HG02678 (cell line): Measurements from ENCODE around the gene NFKB1.
"Not testable (repeated sequence)": the region's sequence is repeated elsewhere in the genome, so short reads cannot be mapped to it uniquely, and the experiment has no call there.

Source experiments
- ATAC-seq: cut with Tn5 transposase; IDR thresholded peaks from one replicate; pipeline ENCODE4 v1.9.1; 2021; ENCODE audit warnings: mild to moderate bottlenecking, moderate library complexity; ENCODE audit not compliant: unreplicated experiment

Gene NFKB1

DNA sequence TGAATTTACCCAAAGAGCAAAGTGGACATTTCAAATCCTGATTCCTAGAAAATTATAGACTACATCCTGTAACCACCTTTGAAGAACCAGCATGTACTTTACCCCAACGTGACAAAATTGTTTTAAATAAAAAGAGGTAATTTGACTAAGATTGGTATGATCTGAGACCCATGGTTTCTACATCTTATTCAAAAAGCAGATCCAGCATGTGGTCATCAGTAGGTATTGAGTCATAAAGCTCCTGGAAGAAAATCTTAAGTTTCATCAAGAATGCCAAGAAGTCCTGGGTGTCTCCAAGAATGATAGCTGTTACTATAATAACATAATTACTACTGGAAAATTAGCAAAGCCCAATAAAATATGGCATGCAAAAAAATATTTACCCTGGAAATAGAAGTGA lies 61.8 kb downstream of the NFKB1 start:
- no peak for ATAC-seq

DNA sequence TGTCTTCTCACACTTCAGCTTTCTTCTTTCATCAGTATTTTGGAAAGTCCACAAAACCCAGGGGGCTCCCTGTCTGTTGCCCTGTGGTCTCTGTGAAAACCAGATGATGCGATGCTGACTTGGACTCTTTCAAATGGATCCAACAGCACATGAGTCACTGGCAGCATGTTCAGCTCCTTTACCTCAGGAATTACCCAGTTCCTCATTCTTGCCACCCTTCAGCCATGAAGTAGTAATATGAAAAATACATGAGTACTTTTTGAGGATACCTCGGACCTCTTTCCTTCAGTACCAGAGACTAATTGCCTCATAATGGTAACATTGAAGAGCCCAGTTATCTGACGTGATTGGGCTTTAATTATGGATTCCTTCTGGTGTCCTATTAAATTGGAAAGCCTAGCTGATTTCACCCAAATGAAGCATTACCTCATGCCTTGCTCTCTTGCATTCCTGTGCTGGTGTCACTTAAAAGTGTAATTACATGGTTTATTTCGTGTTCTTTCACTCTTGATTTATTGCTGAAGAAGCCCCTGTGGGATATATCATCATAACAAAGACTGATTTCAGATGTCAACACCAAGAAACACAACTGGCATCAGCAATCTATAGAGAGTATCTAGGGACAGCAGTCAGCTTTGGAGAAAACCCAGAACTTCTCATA lies 63.4 kb downstream of the NFKB1 start:
- ATAC-seq: peak; percentile 84

DNA sequence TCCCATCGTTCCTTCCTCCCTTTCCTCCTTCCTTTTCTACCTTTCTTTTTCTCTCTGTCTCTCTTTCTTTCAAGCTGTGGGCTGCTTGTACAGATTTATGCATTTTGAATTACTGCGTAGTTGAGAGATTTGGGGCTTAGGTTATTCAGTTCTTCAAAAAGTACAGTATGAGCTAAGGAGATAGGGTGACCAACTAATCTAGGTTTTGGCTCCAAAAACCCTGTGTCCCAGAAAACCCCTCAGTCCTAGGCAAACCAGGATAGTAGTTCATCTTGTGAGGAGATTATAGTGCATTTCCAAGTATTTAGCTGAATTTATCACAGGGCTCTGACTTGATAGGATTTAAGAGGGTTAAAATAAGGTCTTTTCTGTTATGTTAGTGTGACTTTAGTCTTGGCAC lies 64.5 kb downstream of the NFKB1 start:
- ATAC-seq: no peak

DNA sequence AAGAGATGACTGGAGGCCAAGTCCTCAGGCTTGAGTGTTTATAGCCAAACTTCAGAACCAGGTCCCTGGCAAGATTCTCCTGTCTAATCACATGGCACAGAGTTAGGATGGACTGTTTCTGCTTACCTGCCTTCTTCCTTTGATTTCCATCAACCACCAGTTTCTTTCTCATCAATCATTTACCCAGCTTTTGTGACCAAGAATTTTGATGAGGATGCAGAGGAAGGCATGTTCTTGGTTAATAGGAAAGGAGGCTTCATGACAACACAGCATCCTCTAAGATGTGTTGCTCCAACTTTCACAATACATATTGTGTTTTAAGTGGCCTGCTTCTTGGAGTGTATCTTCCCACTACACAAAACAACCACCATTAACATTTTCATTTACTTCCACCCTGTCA lies 65.3 kb downstream of the NFKB1 start:
- no peak for ATAC-seq

DNA sequence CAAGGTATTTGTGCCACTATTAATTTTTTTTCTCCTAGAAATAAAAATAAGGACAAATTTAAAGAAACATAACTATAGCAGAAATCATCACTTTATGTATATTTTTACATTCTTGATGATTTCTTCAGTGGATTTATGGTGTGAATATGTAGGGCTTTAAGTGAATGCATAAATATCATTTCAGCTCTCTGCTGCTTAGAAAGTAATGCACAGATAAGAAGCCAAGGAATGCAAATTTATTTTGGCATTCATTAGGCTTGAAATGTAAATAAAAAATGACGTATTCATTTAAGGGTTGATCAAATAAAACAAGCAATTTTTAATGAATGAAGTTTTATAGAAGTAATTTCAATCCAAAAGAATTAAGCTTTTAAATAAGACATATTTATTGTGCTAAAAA lies 66.3 kb downstream of the NFKB1 start:
- ATAC-seq: no peak

DNA sequence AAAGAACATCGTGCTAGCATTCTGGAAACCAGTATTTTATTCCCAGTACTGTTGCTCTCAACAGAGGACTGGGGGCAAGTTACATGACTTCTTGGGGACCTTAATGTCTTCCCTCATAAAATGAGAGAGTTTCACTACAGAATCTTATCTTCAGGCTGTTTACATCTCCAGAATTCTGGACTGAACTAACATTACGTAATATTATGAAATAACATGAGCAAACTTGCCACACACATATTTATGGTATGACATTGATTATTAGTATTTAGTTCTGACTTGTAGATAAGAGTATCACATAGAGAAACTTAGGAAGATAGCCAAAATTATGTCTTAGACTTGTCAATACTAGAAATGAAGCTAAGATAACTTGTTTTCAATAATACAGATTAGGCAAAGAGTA lies 68.0 kb downstream of the NFKB1 start:
- ATAC-seq: no peak

DNA sequence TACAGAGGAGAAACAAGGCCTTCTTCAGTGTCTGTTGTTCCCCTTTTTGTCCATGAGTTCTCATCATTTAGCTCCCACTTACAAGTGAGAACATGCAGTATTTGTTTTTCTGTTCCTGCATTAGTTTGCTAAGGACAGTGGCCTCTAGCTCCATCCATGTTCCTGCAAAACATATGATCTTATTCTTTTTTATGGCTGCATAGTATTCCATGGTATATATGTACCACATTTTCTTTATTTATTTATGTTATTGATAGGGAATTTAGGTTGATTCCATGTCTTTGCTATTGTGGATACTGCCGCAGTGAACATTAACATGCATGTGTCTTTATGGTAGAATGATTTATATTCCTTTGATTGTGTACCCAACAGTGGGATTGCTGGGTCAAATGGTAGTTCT lies 69.1 kb downstream of the NFKB1 start:
- ATAC-seq: not testable (repeated sequence)

DNA sequence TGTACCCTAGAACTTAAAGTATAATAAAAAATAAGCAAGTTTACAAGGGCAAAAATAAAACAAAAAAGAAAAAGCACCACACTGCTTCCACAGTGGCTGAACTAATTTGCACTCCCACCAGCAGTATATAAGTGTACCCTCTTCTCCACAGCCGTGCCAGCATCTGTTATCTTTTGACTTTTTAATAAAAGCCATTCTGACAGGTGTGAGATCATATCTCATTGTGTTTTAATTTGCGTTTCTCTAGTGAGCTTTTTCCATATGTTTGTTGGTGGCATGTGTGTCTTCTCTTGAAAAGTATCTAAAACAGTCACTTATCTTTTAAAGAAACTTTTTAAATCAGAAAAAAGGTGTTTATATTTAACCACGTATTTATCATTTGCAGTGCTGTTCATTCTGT lies 71.3 kb downstream of the NFKB1 start:
- no peak for ATAC-seq

DNA sequence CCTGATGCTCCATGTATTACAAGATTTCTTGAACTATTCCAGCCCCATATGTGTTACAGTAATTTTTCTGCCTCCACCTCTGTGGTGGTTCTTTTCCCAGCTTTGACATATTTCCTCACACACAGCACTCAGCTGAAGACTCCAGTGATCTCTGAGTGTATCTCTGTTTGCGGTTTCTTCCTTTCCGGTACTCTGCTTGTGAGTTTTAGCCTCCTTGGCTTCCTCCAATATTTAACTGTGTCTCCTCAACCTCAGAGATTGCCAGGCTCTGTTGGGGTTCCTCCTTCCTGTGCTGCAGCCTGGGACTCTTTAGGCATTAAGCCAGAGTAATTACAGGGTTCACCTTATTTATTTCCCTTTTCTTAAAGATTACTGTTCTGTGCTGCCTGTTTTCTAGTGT lies 73.2 kb downstream of the NFKB1 start:
- ATAC-seq: no peak

DNA sequence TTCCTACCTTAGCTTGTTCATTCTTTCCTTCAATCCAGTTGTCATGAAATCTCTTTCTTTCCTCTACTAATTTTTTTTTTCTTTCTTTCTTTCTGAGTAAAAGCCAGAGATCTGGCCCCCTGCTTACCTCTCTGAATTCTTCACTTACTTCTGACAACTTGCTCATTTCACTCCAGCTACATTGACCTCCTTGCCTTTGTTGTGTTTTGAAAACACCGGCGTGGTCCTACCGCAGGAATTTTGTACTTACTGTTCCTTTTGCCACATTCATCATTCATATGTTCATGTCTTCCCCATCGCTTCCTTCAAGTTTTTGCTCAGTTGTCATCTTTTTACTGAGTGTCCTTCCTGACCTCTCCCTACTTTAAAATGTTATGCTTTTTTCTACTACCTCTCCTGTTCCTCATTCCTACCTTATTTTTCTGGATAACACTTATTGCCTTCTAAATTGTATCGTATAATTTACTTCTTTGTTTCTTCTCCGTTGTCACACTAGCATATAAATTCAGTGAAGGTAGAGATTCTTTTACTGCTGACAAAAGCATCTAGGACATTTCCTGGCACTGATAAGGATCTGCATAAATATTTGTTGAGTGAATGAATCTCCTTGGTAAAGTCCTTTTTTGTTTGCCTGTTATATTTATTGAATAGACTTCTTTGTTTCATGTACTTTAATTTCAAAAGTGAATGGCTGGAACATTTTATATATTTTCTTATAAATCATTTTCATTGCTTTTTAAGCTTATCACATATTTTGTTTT lies 74.4 kb downstream of the NFKB1 start:
- ATAC-seq: no peak

DNA sequence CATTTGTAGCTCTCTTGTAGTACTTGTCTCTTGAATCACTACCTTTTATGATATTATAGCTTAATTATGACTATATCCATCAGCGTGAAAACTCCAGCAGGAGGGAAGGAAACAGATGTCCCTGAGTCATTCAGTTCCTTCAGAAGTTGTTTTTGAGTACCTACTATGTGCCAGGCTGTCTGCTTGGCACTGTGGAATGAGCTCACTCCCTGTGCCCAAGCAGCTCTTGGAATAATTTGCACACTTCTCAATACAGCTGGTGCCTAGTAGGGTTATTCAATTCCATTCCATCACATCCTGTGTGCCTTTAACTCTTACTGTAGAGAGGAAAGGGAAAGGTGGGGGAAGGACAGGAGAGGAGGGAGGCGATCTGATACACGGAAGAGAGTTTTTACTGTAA lies 77.1 kb downstream of the NFKB1 start:
- ATAC-seq: no peak

DNA sequence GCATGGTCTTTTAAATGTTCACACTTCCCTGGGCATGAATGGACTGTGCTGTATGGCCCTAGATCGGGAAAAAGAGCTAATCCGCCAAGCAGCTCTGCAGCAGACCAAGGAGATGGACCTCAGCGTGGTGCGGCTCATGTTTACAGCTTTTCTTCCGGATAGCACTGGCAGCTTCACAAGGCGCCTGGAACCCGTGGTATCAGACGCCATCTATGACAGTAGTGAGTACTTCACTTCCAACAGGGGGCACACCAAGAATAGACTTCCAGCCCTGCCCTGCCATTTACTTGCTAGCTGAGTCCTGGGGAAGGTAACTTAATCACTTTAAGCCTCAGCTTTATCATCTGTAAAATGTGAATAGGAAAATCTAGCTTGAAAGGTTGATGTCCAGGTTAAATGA lies 77.7 kb downstream of the NFKB1 start:
- no peak for ATAC-seq

DNA sequence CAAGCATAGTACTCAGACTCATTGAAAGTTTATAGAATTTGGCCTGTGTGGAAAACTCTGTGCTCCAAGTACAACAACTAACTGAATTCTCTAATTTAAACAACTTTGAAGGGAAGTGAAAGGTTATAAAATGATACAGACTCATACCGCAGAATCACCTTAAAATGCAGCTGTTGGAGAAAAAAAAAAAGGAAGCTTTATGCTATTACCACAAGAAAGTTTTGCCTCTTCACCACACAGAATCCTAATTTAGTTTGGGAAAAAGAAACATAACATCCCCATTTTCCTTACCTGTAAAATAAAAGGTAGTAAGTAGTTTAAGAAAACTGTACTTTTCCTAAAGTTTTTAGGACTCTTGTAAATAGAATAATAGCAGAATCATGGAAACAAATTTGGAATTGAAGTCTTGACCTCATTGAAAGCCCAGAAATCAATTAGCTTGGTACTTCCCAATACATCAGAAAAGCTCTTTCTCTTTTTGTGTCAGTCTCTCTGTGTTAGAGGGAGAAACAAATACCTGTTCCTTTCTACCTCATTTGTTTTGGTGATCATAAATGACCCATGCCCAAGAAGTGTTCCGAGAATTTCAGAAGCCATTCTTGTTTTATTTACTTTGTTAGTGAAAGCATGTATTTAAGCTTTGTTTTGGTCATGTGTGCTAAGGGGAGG lies 78.8 kb downstream of the NFKB1 start:
- ATAC-seq: no peak

DNA sequence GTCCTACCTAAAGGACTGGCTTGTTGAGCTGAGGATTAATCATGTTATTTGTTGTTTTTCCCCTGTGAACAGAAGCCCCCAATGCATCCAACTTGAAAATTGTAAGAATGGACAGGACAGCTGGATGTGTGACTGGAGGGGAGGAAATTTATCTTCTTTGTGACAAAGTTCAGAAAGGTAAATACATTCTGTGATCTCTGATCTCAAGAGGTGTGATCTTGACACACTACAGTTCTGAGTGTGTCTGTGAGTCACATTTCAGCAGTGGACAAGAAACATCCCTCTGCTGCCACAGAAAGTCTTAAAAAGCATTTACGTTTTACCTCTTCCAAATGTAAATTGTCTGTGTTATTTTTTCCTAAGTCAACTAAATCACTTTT lies 79.3 kb downstream of the NFKB1 start:
- ATAC-seq: no peak

DNA sequence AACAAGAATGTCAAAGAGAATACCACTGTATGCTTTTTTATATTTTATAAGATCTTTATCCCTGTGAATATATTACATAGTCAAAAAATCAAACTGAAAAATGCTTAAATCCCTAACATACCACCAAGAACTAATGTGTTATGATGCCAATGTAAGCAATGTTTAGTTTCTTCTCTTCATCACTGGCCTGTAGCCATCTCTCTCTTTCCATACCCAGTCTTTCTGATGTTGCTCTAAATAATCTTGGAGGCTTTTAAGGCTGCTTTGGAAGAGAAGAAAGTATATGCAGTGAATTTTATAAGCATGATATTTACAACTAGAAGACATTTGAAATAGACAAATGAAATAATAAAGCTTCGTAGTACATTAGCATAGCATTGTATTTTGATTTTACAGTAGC lies 82.9 kb downstream of the NFKB1 start:
- no peak for ATAC-seq

DNA sequence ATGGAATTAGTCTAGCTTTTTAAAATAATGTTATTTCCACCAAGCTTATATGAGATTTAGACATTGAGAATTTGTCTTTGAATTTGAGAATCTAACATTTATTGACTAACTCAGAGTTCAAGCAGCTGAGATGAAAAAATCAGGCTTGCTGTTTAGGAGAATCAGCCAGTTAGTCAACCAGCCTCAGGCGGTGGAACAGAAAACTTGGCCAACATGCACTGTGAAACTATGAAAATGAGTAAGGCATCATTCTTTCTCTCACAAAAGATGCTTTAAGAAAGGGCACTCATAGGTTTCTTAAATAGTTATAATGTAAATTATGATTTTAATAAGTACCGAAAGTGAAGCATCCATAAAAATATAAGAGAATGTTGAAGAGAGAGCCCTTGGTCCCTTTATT lies 84.2 kb downstream of the NFKB1 start:
- peak; percentile 45 for ATAC-seq

DNA sequence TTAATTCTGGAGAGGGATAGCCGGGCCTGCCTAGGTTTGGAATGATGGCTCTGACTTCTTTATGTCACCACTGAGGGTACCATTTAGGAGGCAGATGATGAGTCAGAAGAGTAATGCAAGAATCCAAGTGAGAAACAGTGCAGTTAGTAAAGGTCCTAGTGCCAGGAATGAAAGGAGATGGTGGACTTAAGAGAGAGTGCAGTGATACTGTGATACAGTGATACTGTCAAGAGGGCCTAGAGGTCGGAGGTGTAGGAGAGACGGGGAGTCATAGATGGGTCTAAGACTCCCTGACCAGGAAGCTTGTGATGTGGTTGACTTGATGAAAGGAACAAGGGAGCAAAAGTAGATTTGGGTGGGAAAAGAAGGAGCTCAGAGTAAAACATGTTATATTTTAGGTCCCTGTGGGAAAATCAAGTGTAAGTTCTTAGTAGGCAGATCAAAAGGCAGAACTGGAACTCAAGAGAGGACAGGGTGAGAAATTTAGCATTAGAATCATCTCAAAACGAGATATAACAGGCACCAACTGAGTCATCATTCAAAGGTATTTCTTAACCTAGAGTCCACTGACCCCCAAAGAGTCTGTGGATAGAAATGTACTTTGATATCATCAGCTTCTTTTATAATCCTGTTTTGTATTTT lies 85.0 kb downstream of the NFKB1 start:
- ATAC-seq: peak; percentile 44

DNA sequence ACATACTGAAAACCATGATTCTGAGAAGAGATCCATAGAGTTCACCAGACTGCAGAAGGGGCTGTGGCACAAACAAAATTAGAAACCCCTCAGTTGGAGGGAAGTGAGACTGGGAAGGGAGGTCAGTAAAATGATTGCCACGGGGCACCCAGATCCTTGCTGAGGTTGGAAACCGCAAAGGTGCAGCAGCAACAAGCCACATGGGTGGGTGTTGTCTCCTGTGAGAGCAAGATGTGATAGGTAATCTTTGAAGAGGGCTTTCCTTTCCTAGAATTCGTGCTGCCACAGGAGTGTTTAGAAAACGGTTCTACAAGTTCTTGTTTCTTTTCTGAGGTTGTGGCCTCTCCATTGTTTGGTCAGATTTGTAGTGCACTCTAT lies 85.5 kb downstream of the NFKB1 start:
- ATAC-seq: peak; percentile 28

DNA sequence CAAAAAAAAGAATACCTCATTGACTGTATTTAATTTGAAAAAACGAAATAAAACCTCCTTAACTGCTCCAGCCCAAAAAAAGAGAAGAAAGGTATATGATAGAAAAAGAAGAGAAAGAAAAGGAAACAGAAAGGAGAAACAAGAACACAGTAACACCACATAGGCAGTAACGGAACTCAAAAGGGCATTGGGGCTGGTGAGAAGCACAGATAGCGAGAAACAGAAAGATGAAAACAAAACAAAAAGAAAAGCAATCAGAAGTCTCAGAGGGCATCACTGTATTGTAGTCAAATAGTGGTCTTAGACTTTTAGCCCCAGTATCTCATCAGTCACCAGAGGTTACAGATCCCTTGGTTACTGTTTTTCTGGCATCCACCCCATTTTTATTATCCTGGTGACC lies 88.6 kb downstream of the NFKB1 start:
- no peak for ATAC-seq

DNA sequence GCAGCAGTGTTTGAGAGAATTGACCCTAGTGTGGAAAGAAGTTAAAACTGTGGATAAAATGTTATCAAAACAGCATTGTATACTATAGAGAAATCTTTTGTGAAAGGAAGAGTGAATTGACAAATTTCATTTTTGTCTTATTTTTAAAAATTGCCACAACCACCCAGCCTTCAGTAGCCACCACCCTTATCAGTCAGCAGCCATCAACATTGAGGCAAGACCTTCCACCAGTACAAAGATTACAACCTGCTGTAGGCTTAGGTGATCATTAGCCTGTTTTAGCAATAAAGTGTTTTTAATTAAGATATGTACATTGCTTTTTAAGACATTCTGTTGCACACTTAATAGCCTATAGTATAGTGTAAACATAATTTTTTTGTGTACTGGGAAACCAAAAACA lies 91.1 kb downstream of the NFKB1 start:
- ATAC-seq: no peak

DNA sequence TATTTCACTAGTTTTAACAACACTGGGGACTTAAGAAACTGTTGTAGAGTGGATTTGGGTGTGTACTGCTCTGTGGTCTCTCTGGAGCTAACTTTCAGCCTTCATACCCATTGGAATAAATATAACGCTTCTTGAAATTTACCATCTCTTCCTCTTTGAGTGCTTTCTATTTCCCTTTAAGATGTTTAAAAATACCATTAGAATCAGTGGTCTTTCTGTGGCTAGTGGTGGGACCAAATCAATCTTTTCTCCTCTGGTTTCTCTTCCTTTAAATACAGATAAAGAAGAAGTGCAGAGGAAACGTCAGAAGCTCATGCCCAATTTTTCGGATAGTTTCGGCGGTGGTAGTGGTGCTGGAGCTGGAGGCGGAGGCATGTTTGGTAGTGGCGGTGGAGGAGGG lies 92.0 kb downstream of the NFKB1 start:
- no peak for ATAC-seq

DNA sequence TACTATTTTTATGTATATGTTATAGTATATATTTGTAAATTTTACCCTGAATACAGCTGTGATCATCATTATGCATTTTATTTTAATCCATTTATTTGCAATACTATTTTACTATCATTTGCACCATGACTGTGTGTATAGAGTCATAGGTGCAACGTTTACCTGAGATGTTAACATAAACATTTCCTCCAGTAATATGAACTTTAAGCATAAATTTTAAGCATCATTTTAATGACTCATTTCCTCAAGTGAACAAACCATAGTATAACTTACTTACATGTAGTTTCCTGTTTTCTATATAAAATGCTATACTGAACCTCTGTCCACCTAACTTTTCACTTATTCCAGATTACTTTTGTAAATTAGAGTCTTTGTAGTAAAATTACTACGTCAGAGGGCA lies 92.8 kb downstream of the NFKB1 start:
- no peak for ATAC-seq
